Daoy (cell line): ENCODE results near the gene CHCHD6. TPM values are rescaled to one million over a fixed set of nuclear protein-coding genes. Genes with fewer than 3 reads are reported as not detected.
A peak's percentile ranks its signal among the peaks of the same experiment; 100 is the strongest.

ENCODE experiments used
- DNase-seq: peaks from one replicate; pipeline ENCODE4 v3.0.0-alpha.2; 2015; ENCODE audit warnings: low read depth
- total RNA-seq: library from RNA; depleted of rRNA; stranded (reverse); fragments of >200 nt; shearing (Covaris generic); gene quantifications from 2 replicates; pipeline ENCODE4 v1.2.3, GENCODE V29; 2014

Gene CHCHD6
- total RNA-seq, 1 experiment from 2014 or later, result 19.8 TPM

DNA sequence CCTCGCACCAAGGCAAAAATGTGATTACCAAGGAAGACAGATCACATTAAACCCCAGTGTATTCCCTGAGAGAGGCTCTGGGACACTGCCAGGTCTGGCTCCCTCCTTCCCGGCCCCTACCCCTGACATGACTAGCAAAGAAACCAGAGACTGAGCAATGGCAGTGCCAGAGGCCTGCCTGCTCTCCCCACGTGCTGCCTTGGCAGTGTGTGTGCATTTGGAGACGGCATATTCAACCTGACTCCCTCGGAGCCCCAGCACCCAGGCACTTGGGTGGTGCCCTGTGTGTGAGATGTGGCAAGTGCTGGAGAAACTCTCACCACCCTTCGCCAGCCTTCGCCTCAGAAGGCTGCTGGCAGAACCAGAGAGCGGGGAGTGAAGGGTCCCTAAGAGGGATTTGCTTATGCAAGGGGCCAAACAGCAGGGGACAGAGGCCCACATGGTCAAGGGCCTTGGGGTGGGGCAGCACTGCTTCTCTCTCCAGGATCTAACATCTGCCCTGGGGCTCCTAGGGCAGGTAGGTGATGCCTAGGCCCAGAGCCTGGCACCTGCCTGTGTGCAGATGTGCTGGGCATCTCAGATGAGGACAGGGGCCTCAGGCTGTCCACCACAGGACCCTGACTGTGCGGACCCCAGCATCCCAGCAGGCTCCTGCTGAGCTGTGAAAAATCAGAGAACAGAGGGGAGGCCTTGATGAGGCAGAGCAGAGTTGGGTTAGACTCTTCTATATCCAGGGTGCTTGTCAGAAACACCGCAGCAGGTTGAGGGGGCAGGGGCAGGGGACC, 255.3 kb downstream of the CHCHD6 start:
- no peak for DNase-seq

- peak; percentile 52 for DNase-seq
These were observed 256.0 kb downstream of the CHCHD6 start for GRCh38 chr3:126959921-126960603.

- DNase-seq, result no peak
These were observed 256.6 kb downstream of the CHCHD6 start for GRCh38 chr3:126960604-126960995.

- peak; percentile 86 for DNase-seq
These were observed 257.3 kb downstream of the CHCHD6 start for GRCh38 chr3:126961191-126961790.

DNA sequence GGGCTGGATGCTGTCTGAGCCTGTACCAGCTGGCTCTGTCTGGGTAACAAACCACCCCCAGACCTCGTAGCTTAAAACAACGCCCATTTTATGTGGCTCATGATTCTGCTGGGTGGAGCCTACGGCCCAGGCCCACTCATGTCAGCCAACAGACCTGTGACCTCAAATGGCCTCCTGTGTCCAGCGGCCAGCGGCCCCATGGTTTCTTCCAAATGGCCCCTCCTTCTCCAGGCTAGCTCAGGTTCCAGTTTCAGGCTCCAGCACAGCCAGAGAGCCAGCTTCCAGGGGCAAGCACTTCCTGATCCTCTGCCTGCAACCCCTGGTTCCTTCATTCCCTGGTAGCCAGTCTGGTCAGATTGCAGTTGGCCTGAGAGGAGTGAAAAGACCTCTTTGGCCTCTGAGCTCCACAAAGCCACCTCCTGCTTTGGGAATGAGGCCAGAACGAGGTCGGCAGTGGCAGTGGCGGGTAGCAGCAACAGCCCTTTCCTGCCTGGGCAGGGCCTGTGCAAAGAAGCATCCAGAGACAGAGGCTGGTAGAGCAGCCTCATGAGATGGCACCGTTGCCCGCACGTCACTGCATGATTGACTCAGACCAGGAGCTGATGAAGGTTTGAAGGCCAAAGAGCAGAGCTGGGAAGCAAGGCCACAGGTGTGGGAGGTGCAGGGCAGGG, 257.9 kb downstream of the CHCHD6 start:
- DNase-seq, result no peak

GRCh38 chr3:126962756-126963155, 258.7 kb downstream of the CHCHD6 start:
- DNase-seq, result no peak

GRCh38 chr3:126963261-126964190, 259.5 kb downstream of the CHCHD6 start:
- DNase-seq, result no peak

- DNase-seq, result no peak
These were observed 260.2 kb downstream of the CHCHD6 start for GRCh38 chr3:126964261-126964660.

DNA sequence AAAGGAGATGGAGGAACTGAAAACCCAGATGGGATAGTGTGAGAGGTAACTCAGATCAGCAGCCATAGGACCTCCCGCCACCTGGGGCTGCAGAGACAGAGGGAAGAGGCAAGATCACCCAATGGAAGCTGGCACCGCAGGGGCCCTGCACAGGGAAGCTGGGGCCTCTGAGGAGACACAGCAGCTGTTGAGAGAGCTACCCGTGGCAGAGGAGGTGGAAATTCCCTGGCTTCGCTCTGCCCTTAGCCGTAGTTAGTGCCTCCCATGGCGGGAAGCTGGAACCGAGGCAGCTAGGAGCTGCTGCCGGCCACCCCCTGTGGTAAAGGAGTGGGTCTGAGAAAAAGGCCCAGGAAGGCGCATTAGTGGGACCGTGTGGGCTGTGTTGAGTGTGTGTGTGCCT, 260.9 kb downstream of the CHCHD6 start:
- no peak for DNase-seq

GRCh38 chr3:126965526-126966080, 261.6 kb downstream of the CHCHD6 start:
- no peak for DNase-seq

DNA sequence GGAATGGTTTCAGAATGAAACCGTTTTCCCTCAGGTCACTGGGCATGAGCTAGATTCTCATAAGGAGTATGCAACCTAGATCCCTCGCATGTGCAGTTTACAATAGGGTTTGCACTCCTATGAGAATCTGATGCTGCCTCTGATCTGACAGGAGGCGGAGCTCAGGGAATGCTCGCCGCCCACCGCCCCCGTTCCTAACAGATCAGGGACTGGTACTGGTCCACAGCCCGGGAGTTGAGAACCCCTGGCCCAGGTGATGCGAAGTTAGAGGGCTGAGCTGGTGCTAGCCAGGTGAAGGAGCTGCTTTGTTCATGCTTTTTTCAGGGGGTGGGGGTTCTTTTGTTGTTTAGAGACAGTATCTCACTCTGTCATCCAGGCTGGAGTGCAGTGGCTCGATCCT, 263.3 kb downstream of the CHCHD6 start:
- DNase-seq, result no peak

DNA sequence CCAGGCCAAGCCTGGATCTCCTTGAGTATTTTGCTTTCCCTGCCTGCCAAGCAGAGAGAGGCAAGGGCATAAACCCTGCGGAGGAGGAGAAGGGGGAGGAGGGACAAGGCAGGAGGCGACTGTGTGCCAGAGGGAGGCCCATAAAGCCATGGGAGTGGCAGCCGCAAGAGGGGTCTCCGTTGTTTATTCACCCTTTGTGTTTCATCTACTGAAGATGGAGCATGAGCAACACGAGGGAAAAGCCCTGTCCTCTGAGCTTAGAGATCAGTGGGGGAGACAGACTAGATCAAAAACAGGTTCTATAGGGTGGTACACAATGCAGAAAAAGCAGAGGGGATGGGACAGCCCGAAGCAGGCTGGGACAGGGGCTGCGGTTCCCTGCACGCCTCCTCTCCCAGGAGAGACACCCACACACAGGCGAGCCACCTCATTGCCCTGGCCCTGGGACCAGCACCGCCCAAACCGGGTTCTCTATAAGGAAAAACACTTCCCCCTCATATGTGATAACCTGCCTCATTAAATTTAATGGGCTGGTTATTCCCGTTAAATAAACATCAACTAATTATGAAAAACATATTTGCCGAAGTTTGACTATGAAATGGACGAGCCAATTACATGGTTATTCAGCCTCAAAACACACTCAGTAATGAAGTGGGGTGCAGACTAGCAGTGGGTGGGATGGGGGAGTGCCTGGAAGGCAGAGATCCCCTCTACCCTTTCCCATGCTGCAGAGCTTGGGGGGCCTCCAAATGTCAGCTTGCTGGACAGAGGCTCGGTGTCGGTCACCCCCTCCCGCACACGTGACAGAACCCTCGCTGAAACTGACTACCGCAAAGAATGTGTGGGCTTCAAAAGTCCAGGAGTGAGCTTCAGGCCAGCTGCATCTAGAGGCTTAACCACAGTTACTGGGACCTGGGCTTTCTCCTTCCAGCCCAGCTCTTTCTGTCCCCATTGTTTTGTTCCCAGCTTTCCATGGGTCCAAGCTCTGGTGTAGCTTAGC, 264.7 kb downstream of the CHCHD6 start:
- DNase-seq, result no peak

DNA sequence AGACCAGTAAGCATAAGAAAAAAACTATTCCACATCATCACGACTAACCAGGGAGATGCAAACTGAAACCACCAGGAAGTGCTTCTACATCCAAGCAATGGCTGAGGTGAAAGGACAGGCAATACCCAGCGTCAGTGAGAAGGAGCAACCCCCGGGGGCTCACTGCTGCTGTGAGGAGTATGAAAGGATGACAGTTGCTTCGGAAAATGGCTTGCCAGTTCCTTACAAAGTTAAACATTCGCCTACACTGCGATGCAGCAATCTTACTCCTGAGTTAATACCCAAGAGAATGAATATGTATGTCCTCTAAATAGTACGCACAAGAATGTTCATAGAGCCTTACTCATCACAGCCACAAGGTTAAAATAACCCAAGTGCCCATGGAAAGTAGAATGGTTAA, 265.5 kb downstream of the CHCHD6 start:
- DNase-seq, result no peak

DNA sequence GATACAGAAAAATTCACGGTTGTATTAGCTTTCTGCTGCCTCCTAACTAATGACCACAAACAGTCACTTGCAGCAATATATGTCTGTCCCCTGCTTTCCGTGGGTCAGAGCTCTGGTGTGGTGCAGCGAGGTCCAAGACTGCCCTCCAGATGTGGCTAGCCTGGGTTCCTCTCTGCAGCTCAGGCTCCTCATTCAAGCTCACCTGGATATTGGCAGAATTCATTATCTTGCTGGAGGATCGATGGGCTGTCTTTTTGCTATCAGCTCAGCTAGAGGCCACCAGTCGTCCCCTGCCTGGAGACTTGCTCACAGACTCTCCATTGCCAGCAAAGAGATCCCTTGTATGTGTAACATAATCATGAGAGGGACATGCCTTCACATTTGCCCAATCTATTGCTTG, 266.1 kb downstream of the CHCHD6 start:
- no peak for DNase-seq

GRCh38 chr3:126970921-126971320, 266.9 kb downstream of the CHCHD6 start:
- DNase-seq, result no peak

DNA sequence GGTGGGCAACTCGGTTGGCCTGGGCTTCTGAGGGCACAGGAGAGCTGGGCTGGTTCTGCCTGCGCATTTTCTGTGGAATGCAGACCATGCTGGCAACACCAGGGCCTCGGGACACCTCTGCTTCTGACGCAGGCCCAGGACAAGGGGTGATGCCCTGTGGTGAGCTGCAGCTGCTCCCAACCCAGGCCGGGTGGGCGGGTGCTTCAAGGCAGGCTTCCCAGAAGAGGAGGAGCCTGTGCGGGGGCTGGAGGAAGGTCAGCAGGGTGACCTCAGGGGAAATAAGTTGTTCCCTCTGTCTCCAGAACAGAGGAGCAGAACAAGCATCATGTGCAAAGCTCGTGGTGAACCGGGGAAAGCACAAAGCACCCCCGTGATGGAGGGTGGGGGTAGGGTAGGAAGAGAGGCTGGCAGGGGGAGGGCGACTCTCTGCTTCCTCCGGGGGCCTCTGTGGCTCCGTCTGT, 267.9 kb downstream of the CHCHD6 start:
- no peak for DNase-seq

DNA sequence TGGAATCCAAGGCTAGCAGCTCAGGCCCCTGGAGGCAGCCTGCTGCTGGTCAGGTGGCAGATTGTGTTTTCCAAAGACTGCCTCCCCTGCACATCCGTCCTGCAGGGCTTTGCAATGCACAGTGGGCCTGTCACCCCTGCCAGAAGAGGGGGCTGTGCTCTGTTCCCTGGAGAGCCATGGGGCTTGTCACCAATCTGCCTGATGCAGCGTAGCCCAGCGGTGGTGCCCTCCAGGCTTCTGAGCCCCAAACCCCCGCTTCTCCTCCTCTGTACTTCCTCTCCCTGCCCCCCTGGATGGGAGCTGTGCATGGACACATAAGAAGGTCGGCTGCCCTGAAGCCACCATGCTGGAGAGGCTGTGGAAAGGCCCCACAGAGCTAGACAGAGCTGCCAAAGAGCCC, 268.8 kb downstream of the CHCHD6 start:
- no peak for DNase-seq

DNA sequence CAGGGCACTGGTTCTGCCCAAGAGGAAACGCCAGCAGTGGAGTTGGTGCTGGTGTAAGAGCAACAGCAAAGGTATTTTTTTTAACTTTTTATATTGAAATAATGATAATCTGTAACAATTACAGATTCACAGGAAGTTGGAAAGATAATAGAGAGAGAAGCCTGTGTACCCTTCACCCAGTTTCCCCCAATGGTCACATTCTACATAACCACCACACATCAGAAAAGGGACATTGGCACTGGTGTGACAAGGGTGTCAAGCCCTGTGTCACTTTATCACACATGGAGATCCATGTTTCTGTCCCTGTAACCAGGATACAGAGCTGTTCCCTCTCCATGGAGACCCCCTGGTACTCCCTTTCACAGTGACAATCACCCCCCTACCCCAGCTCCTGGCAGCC, 269.8 kb downstream of the CHCHD6 start:
- no peak for DNase-seq

- no peak for DNase-seq
These were observed 270.7 kb downstream of the CHCHD6 start for GRCh38 chr3:126974756-126975155.

DNA sequence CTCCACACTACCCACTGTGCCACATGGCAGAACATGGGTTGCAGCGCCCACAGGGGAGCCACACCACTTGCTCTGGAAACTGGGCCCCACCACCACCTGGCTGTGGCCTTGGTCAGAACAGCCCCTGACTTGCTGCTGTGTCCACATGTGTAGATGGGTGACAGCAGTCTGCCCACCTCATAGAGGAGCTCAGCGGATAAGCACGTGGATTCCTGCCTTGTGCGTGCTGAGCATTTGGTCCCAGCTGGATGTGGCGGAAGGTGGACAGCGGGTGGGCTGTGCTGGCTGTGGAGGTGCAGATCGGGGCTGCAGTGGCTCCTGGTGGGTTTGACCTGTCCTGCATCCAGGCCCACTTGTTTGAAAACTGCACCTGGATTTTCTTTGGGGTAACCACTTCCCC, 272.9 kb downstream of the CHCHD6 start:
- no peak for DNase-seq
